Stimulated activated CD8-positive, alpha-beta memory T cell treated with anti-CD3 and anti-CD28 coated beads, Interleukin-15, amount 100 ng/mL, for 48 hours (primary cell): Measurements from ENCODE around the gene FHIT.
A peak's percentile ranks its signal among the peaks of the same experiment; 100 is the strongest.

Source experiments
- DNase-seq, 2 donors: peaks; one replicate each; pipeline ENCODE4 v3.0.0-alpha.2; 2020; ENCODE audit warnings: low read depth in 2 of 2

The FHIT gene

GRCh38 chr3:60055765-60056164 lies 1195.5 kb downstream of the FHIT start:
- no peak for DNase-seq

GRCh38 chr3:60053526-60054265 lies 1197.6 kb downstream of the FHIT start:
- DNase-seq, result peak; percentile 7 to 25

GRCh38 chr3:60048447-60048848 lies 1202.8 kb downstream of the FHIT start:
- DNase-seq, result peak in 1 of 2 donors; percentile 19

- DNase-seq, result no peak
Observed at GRCh38 chr3:60047426-60048200, 1203.6 kb downstream of the FHIT start.

- no peak for DNase-seq
Observed at GRCh38 chr3:60046210-60046609, 1205.0 kb downstream of the FHIT start.

- no peak for DNase-seq
Observed at GRCh38 chr3:60045686-60046085, 1205.6 kb downstream of the FHIT start.

GRCh38 chr3:60036803-60037202 lies 1214.4 kb downstream of the FHIT start:
- DNase-seq, result no peak

- DNase-seq, result no peak
Observed at GRCh38 chr3:60033901-60034453, 1217.3 kb downstream of the FHIT start.

- DNase-seq, result no peak
Observed at GRCh38 chr3:60030982-60031381, 1220.3 kb downstream of the FHIT start.

- DNase-seq, result no peak
Observed at GRCh38 chr3:60028233-60028632, 1223.0 kb downstream of the FHIT start.

GRCh38 chr3:60027335-60027734 lies 1223.9 kb downstream of the FHIT start:
- no peak for DNase-seq

GRCh38 chr3:60025096-60026050 lies 1225.9 kb downstream of the FHIT start:
- no peak for DNase-seq

- DNase-seq, result no peak
Observed at GRCh38 chr3:60024400-60024799, 1226.9 kb downstream of the FHIT start.

GRCh38 chr3:60023189-60023588 lies 1228.1 kb downstream of the FHIT start:
- no peak for DNase-seq

GRCh38 chr3:60017631-60018030 lies 1233.6 kb downstream of the FHIT start:
- peak; percentile 26 to 41 for DNase-seq

- no peak for DNase-seq
Observed at GRCh38 chr3:60015032-60015705, 1236.1 kb downstream of the FHIT start.

GRCh38 chr3:60013241-60013640 lies 1238.0 kb downstream of the FHIT start:
- no peak for DNase-seq

- no peak for DNase-seq
Observed at GRCh38 chr3:60011218-60011617, 1240.0 kb downstream of the FHIT start.

GRCh38 chr3:60010781-60011180 lies 1240.5 kb downstream of the FHIT start:
- DNase-seq, result no peak

- DNase-seq, result no peak
Observed at GRCh38 chr3:60009931-60010478, 1241.2 kb downstream of the FHIT start.

GRCh38 chr3:60001369-60001768 lies 1249.9 kb downstream of the FHIT start:
- DNase-seq, result no peak
